ENCODE measurements around the gene MEGF8.

- TF ChIP-seq GATA3 (IDR thresholded peaks at IDR 0.05; ENCODE audit: low read depth, low read length): no peak
- no peak for TF ChIP-seq GATA2 (IDR thresholded peaks at IDR 0.05; ENCODE audit: low read depth, low read length)
Measured at GRCh38 chr19:42284066-42284501, 41.4 kb upstream of the MEGF8 start.

Data from SH-SY5Y (cell line).